H9 (cell line): Measurements from ENCODE around the gene ODF4. TPM values are rescaled to one million over a fixed set of nuclear protein-coding genes. Genes with fewer than 3 reads are reported as not detected.

ENCODE experiments used
- DNase-seq: peaks from one replicate; pipeline ENCODE4 v3.0.0-alpha.2; 2017
- H2AFZ ChIP-seq: one replicate; pipeline ENCODE4 v1.6.1; 2013; ENCODE audit warnings: mild to moderate bottlenecking, low read length, control low read depth, moderate library complexity
- H2AK5ac ChIP-seq: 2 replicates; pipeline ENCODE4 v1.6.1; 2013; ENCODE audit warnings: low read length, control low read depth, mixed read lengths; ENCODE audit not compliant: insufficient read length
- H2BK120ac ChIP-seq: one replicate; pipeline ENCODE4 v1.6.1; 2013; ENCODE audit warnings: low read depth, mild to moderate bottlenecking, low read length, control low read depth, inconsistent platforms; ENCODE audit not compliant: poor library complexity, severe bottlenecking
- H2BK12ac ChIP-seq: 2 replicates; pipeline ENCODE4 v1.6.1; 2013; ENCODE audit warnings: low read length, control low read depth, mixed read lengths, low read depth; ENCODE audit not compliant: insufficient read length
- H2BK15ac ChIP-seq: 2 replicates; pipeline ENCODE4 v1.6.1; 2013; ENCODE audit warnings: low read depth, low read length, control low read depth
- H2BK20ac ChIP-seq: one replicate; pipeline ENCODE4 v1.6.1; 2013; ENCODE audit warnings: low read depth, mild to moderate bottlenecking, low read length, control low read depth, inconsistent platforms; ENCODE audit not compliant: poor library complexity, severe bottlenecking
- H2BK5ac ChIP-seq: 2 replicates; pipeline ENCODE4 v1.6.1; 2013; ENCODE audit warnings: low read length, control low read depth, mixed read lengths; ENCODE audit not compliant: insufficient read length
- H3K14ac ChIP-seq: 2 replicates; pipeline ENCODE4 v1.6.1; 2013; ENCODE audit warnings: low read length, control low read depth; ENCODE audit not compliant: insufficient read depth
- H3K18ac ChIP-seq: 2 replicates; pipeline ENCODE4 v1.6.1; 2013; ENCODE audit warnings: low read depth, mild to moderate bottlenecking, mixed read lengths, low read length, control low read depth; ENCODE audit not compliant: insufficient read length
- H3K23ac ChIP-seq: 2 replicates; pipeline ENCODE4 v1.6.1; 2013; ENCODE audit warnings: low read length, control low read depth, mixed read lengths, low read depth; ENCODE audit not compliant: insufficient read length
- H3K23me2 ChIP-seq: 2 replicates; pipeline ENCODE4 v1.6.1; 2013; ENCODE audit warnings: low read depth, mild to moderate bottlenecking, mixed read lengths, low read length, control low read depth; ENCODE audit not compliant: insufficient read length, poor library complexity, severe bottlenecking
- H3K27ac ChIP-seq: 2 replicates; pipeline ENCODE4 v1.5.1; 2013; ENCODE audit warnings: low read length, control low read depth, mixed read lengths, low read depth; ENCODE audit not compliant: insufficient read length
- H3K27me3 ChIP-seq: 2 replicates; pipeline ENCODE4 v1.6.1; 2013; ENCODE audit warnings: low read length, control low read depth, inconsistent platforms; ENCODE audit not compliant: insufficient read depth
- H3K4ac ChIP-seq: 2 replicates; pipeline ENCODE4 v1.6.1; 2013; ENCODE audit warnings: low read depth, mild to moderate bottlenecking, control low read depth, inconsistent platforms, low read length, moderate library complexity
- H3K4me1 ChIP-seq: 2 replicates; pipeline ENCODE4 v1.6.1; 2013; ENCODE audit warnings: low read length, control low read depth, inconsistent platforms; ENCODE audit not compliant: insufficient read depth
- H3K4me2 ChIP-seq: 2 replicates; pipeline ENCODE4 v1.6.1; 2013; ENCODE audit warnings: low read length, control low read depth, mixed read lengths; ENCODE audit not compliant: insufficient read length, insufficient read depth
- H3K56ac ChIP-seq: 2 replicates; pipeline ENCODE4 v1.6.1; 2013; ENCODE audit warnings: low read depth, mild to moderate bottlenecking, mixed read lengths, low read length, control low read depth; ENCODE audit not compliant: insufficient read length
- H3K79me1 ChIP-seq: 2 replicates; pipeline ENCODE4 v1.6.1; 2013; ENCODE audit warnings: low read depth, mild to moderate bottlenecking, moderate library complexity, low read length, control low read depth, inconsistent platforms; ENCODE audit not compliant: insufficient read depth, poor library complexity, severe bottlenecking
- H3K79me2 ChIP-seq: 2 replicates; pipeline ENCODE4 v1.6.1; 2013; ENCODE audit warnings: low read length, control low read depth, inconsistent platforms; ENCODE audit not compliant: insufficient read depth
- H3K9ac ChIP-seq: 2 replicates; pipeline ENCODE4 v1.6.1; 2013; ENCODE audit warnings: low read length, control low read depth, mixed read lengths; ENCODE audit not compliant: insufficient read length; ENCODE audit errors: extremely low read depth
- H3K9me3 ChIP-seq: one replicate; pipeline ENCODE4 v1.6.1; 2013; ENCODE audit warnings: low read depth, low read length, inconsistent platforms; ENCODE audit not compliant: control insufficient read depth
- H3T11ph ChIP-seq: one replicate; pipeline ENCODE4 v1.6.1; 2013; ENCODE audit warnings: mild to moderate bottlenecking, low read length, control low read depth, inconsistent platforms
- H4K20me1 ChIP-seq: one replicate; pipeline ENCODE4 v1.6.1; 2013; ENCODE audit not compliant: control insufficient read depth, insufficient read length, insufficient read depth
- H4K5ac ChIP-seq: 2 replicates; pipeline ENCODE4 v1.6.1; 2013; ENCODE audit warnings: low read depth, mild to moderate bottlenecking, mixed read lengths, low read length, control low read depth; ENCODE audit not compliant: insufficient read length
- H4K8ac ChIP-seq: replicated peaks from 2 replicates; pipeline ENCODE4 v1.6.1; 2013; ENCODE audit warnings: low read length, control low read depth, mixed read lengths, low read depth; ENCODE audit not compliant: insufficient read length
- H4K91ac ChIP-seq: 2 replicates; pipeline ENCODE4 v1.6.1; 2013; ENCODE audit warnings: low read depth, mild to moderate bottlenecking, moderate library complexity, mixed read lengths, low read length, control low read depth; ENCODE audit not compliant: insufficient read length
- H3K27ac Mint-ChIP-seq, 3 experiments: 2 replicates in 2 of 3; 3 replicates in 1 of 3; pipeline ENCODE4 v1.8.0; 2020 to 2021; ENCODE audit warnings: mixed read lengths in 3 of 3, mild to moderate bottlenecking in 1 of 3, moderate library complexity in 1 of 3
- H3K27me3 Mint-ChIP-seq: 2 replicates; pipeline ENCODE4 v1.8.0; 2021; ENCODE audit warnings: low read depth, mild to moderate bottlenecking, moderate library complexity, mixed read lengths
- H3K36me3 Mint-ChIP-seq, 3 experiments: 2 replicates in 2 of 3; 3 replicates in 1 of 3; pipeline ENCODE4 v1.8.0; 2020 to 2021; ENCODE audit warnings: low read depth in 3 of 3, mixed read lengths in 3 of 3; ENCODE audit not compliant: insufficient read depth in 1 of 3
- H3K4me1 Mint-ChIP-seq, 2 experiments: 2 replicates each; pipeline ENCODE4 v1.8.0; 2020; ENCODE audit warnings: mixed read lengths in 2 of 2
- H3K4me3 Mint-ChIP-seq, 2 experiments: 2 replicates in 1 of 2; 3 replicates in 1 of 2; pipeline ENCODE4 v1.8.0; 2020 to 2021; ENCODE audit warnings: mild to moderate bottlenecking in 2 of 2, mixed read lengths in 2 of 2, moderate library complexity in 1 of 2
- H3K9me3 Mint-ChIP-seq, 2 experiments: 2 replicates in 1 of 2; 3 replicates in 1 of 2; pipeline ENCODE4 v1.8.0; 2020; ENCODE audit warnings: mild to moderate bottlenecking in 2 of 2, mixed read lengths in 2 of 2, moderate library complexity in 1 of 2
- WGBS: extraction: QIAGEN DNeasy Blood & Tissue Kit; methylation state at CpG from one replicate; pipeline ENCODE4 v1.1.7; 2013; ENCODE audit warnings: missing lambda C conversion rate, low lambda C conversion rate, mixed read lengths; ENCODE audit not compliant: insufficient read length; ENCODE audit errors: extremely low coverage; 5-methylcytosine and 5-hydroxymethylcytosine counted together
- total RNA-seq: library from RNA; stranded (reverse); gene quantifications from 2 replicates; pipeline ENCODE4 v1.2.1, GENCODE V29; 2021
- TF ChIP-seq, protein P1 (sequence below): fragments of 200-600 bp; sonication (generic); conservative IDR thresholded peaks from 3 replicates; pipeline ENCODE4 v1.8.0; 2021; ENCODE audit warnings: antibody characterized with exemption, mild to moderate bottlenecking

ODF4 gene
- total RNA-seq, 1 experiment from 2014 or later: not detected

- Histone ChIP-seq H3K9me3 (no peaks in the 10 kb centered on the region), H3K27ac (no peak overlapping the region), H3K4ac (no peak overlapping the region), H3K79me1 (no peaks in the 10 kb centered on the region), H2BK15ac (no peak overlapping the region), H2AFZ (no peak overlapping the region), H2BK12ac (no peak overlapping the region), H4K20me1 (no peaks in the 10 kb centered on the region), H3K9ac (no peak overlapping the region), H4K91ac (no peak overlapping the region), H3K79me2 (no peaks in the 10 kb centered on the region), H3K23ac (no peak overlapping the region), H2BK120ac (no peak overlapping the region), H4K8ac (no peak overlapping the region), H4K5ac (no peak overlapping the region), H3K56ac (no peak overlapping the region), H3K4me2 (no peak overlapping the region), H2AK5ac (no peak overlapping the region), H3K14ac (no peak overlapping the region), H3K23me2 (no peaks in the 10 kb centered on the region), H3T11ph (no peak overlapping the region), H3K27me3 (no peaks in the 10 kb centered on the region), H2BK20ac (no peak overlapping the region), H2BK5ac (no peak overlapping the region), H3K4me1 (no peaks in the 10 kb centered on the region), H3K18ac (no peak overlapping the region)
- 0 out of 7 replicates have a peak overlapping the region, but pooled peaks of 1 of the 3 experiments have one; percentile 26 for H3K27ac Mint-ChIP-seq
- peaks cover 6% of the 10 kb centered on the region in 2 experiments for H3K4me1 Mint-ChIP-seq
- DNase-seq: no peak
- H3K36me3 Mint-ChIP-seq: no peaks in the 10 kb centered on the region; a peak in 1 of 7 replicates
- TF ChIP-seq, protein P1, sequence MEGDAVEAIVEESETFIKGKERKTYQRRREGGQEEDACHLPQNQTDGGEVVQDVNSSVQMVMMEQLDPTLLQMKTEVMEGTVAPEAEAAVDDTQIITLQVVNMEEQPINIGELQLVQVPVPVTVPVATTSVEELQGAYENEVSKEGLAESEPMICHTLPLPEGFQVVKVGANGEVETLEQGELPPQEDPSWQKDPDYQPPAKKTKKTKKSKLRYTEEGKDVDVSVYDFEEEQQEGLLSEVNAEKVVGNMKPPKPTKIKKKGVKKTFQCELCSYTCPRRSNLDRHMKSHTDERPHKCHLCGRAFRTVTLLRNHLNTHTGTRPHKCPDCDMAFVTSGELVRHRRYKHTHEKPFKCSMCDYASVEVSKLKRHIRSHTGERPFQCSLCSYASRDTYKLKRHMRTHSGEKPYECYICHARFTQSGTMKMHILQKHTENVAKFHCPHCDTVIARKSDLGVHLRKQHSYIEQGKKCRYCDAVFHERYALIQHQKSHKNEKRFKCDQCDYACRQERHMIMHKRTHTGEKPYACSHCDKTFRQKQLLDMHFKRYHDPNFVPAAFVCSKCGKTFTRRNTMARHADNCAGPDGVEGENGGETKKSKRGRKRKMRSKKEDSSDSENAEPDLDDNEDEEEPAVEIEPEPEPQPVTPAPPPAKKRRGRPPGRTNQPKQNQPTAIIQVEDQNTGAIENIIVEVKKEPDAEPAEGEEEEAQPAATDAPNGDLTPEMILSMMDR: no peak
- WGBS: no CpG with 5 or more reads among the region's 7 CpGs
- H3K27me3 Mint-ChIP-seq: no peaks in the 10 kb centered on the region
- no peak overlapping the region for H3K4me3 Mint-ChIP-seq
- peaks cover 0 to 3% of the 10 kb centered on the region in 2 experiments; a peak in 1 of 5 replicates for H3K9me3 Mint-ChIP-seq
Measured at GRCh38 chr17:8353736-8354135, 14.1 kb downstream of the ODF4 start.
